Ishikawa (cell line): ENCODE data around the gene ACHE.

Experiments used
- CEBPB ChIP-seq: IDR thresholded peaks from 2 replicates; pipeline ENCODE4 v1.6.1; 2012
- CREB1 ChIP-seq: IDR thresholded peaks from 2 replicates; pipeline ENCODE4 v1.6.1; 2012; ENCODE audit warnings: low read depth
- EGR1 ChIP-seq: IDR thresholded peaks from 2 replicates; pipeline ENCODE4 v1.6.1; 2012
- EP300 ChIP-seq: IDR thresholded peaks from 2 replicates; pipeline ENCODE4 v1.6.1; 2012; ENCODE audit warnings: borderline replicate concordance
- FOXM1 ChIP-seq: IDR thresholded peaks from 2 replicates; pipeline ENCODE4 v1.6.1; 2012; ENCODE audit warnings: low read depth, borderline replicate concordance
- NFIC ChIP-seq: IDR thresholded peaks from 2 replicates; pipeline ENCODE4 v1.6.1; 2012
- RAD21 ChIP-seq: IDR thresholded peaks from 2 replicates; pipeline ENCODE4 v1.6.1; 2012; ENCODE audit warnings: low read depth
- REST ChIP-seq: IDR thresholded peaks from 2 replicates; pipeline ENCODE4 v1.6.1; 2012; ENCODE audit warnings: low read depth, mild to moderate bottlenecking
- TAF1 ChIP-seq: IDR thresholded peaks from 2 replicates; pipeline ENCODE4 v1.6.1; 2012; ENCODE audit warnings: low read depth, mild to moderate bottlenecking
- TCF12 ChIP-seq: IDR thresholded peaks from 2 replicates; pipeline ENCODE4 v1.6.1; 2012; ENCODE audit warnings: low read depth
- TEAD4 ChIP-seq: IDR thresholded peaks from 2 replicates; pipeline ENCODE4 v1.6.1; 2012
- YY1 ChIP-seq: IDR thresholded peaks from 2 replicates; pipeline ENCODE4 v1.6.1; 2012; ENCODE audit warnings: low read depth
- ZBTB7A ChIP-seq: IDR thresholded peaks from 2 replicates; pipeline ENCODE4 v1.6.1; 2012; ENCODE audit warnings: low read depth
- TF ChIP-seq, protein P1 (sequence below): IDR thresholded peaks from 2 replicates; pipeline ENCODE4 v1.6.1; 2012
- TF ChIP-seq, protein P2 (sequence below): IDR thresholded peaks from 2 replicates; pipeline ENCODE4 v1.6.1; 2012

Gene ACHE

GRCh38 chr7:100873599-100874299, 21.9 kb downstream of the ACHE start:
- TF ChIP-seq EP300 = no peak
- TF ChIP-seq RAD21 = no peak
- no peak for TF ChIP-seq NFIC
- no peak for TF ChIP-seq REST
- no peak for TF ChIP-seq EGR1
- TF ChIP-seq ZBTB7A = no peak
- no peak for TF ChIP-seq CEBPB
- no peak for TF ChIP-seq TCF12
- TF ChIP-seq, protein P1, sequence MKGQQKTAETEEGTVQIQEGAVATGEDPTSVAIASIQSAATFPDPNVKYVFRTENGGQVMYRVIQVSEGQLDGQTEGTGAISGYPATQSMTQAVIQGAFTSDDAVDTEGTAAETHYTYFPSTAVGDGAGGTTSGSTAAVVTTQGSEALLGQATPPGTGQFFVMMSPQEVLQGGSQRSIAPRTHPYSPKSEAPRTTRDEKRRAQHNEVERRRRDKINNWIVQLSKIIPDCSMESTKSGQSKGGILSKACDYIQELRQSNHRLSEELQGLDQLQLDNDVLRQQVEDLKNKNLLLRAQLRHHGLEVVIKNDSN = no peak
- TF ChIP-seq CREB1 = no peak
- TF ChIP-seq YY1 = no peak
- TF ChIP-seq, protein P2, sequence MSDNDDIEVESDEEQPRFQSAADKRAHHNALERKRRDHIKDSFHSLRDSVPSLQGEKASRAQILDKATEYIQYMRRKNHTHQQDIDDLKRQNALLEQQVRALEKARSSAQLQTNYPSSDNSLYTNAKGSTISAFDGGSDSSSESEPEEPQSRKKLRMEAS = no peak
- no peak for TF ChIP-seq FOXM1
- no peak for TF ChIP-seq TEAD4
- no peak for TF ChIP-seq TAF1

GRCh38 chr7:100867776-100868485, 27.8 kb downstream of the ACHE start:
- TF ChIP-seq, protein P1 = no peak
- no peak for TF ChIP-seq RAD21
- no peak for TF ChIP-seq TEAD4
- TF ChIP-seq TAF1 = no peak
- TF ChIP-seq TCF12 = no peak
- no peak for TF ChIP-seq CEBPB
- no peak for TF ChIP-seq CREB1
- no peak; the same call in 1 of the 2 replicates for TF ChIP-seq ZBTB7A
- TF ChIP-seq NFIC = no peak
- no peak for TF ChIP-seq FOXM1
- TF ChIP-seq EGR1 = no peak
- no peak for TF ChIP-seq YY1
- TF ChIP-seq EP300 = no peak
- TF ChIP-seq, protein P2 = no peak
- TF ChIP-seq REST = no peak

DNA sequence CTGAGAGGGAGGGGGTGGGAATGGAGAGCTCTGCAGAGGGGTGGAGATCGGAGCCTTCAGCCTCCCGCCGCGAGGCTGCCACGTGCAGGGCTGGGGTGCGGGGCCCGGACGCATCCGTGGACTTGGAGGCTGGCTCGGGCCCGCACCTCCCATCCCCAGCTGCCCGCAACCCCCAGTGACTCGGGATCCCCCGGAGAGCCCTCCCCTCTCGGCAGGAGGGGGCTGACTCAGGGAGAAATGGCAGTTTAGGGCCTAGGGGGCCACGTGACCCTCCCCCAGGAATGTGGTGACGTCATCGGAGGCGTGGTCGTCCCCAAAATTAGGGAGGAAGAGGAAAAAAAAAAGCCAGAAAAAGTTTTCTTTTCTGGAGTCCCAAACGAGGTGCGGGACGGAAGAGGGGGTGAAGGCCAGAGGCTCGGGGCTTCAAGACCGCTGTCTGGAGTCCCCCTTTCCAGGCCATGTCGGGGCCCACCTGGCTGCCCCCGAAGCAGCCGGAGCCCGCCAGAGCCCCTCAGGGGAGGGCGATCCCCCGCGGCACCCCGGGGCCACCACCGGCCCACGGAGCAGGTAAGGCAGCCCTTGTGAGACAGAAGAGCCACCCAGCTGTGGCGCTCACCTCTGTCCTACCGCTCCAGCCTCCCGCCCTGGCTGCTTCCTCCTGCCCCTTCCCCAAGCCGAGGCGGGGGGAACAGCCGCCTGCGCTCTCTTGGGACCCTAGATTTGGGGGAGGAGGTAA, 28.5 kb downstream of the ACHE start, which contains the start of gene TRIP6:
TSS of gene TRIP6 (plus strand) at position 348 of the 736 bp plus-strand sequence. CDS start at position 459, 111 bp downstream.
- TF ChIP-seq TAF1 (peak; percentile 56), TEAD4 (peak; percentile 98), REST (no peak), TCF12 (peak; percentile 56), RAD21 (no peak), EGR1 (no peak; the same call in 1 of the 2 replicates), NFIC (peak; percentile 38; the same call in 1 of the 2 replicates), CREB1 (peak; percentile 52), EP300 (peak; percentile 50; the same call in 1 of the 2 replicates), YY1 (no peak; the same call in 1 of the 2 replicates), FOXM1 (no peak), ZBTB7A (peak; percentile 87; the same call in 1 of the 2 replicates), CEBPB (no peak)
- TF ChIP-seq, protein P2 = peak; percentile 89
- TF ChIP-seq, protein P1 = peak; percentile 98
